BJ (cell line): ENCODE results near the gene LRCOL1. TPM values are rescaled to one million over a fixed set of nuclear protein-coding genes. Genes with fewer than 3 reads are reported as not detected.

Source experiments
- CTCF ChIA-PET: fragments of 350-600 bp; formaldehyde crosslinking; extraction: SDS; loops from one replicate; lab custom pipeline; 2021; ENCODE audit warnings: antibody characterized with exemption, inconsistent platforms; lab: Yijun Ruan, JAX
- POLR2A ChIA-PET: fragments of 300-600 bp; sonication (Branson Sonifier 250); formaldehyde crosslinking; extraction: SDS; loops from one replicate; lab custom pipeline; 2021; ENCODE audit warnings: antibody characterized with exemption; lab: Charles Lee
- DNase-seq: peaks from one replicate; pipeline ENCODE4 v3.0.0-alpha.2; 2011; ENCODE audit warnings: low read depth
- H3K27me3 ChIP-seq: 2 replicates; pipeline ENCODE4 v1.6.0; 2011; ENCODE audit warnings: low read length; ENCODE audit not compliant: control insufficient read depth, insufficient read depth
- H3K36me3 ChIP-seq: 2 replicates; pipeline ENCODE4 v1.5.1; 2011; ENCODE audit warnings: low read length; ENCODE audit not compliant: control insufficient read depth, insufficient read depth
- H3K4me3 ChIP-seq: 2 replicates; pipeline ENCODE4 v1.5.1; 2011; ENCODE audit warnings: low read depth, mild to moderate bottlenecking, control low read depth, low read length
- polyA plus RNA-seq: library from polyadenylated mRNA; depleted of rRNA; stranded (reverse); fragments of >200 nt; gene quantifications from 2 replicates; pipeline ENCODE4 v1.2.3, GENCODE V29; 2011
- TF ChIP-seq, protein P1 (sequence below): IDR thresholded peaks from 2 replicates; pipeline ENCODE4 v1.5.1; 2011; ENCODE audit warnings: low read depth, mild to moderate bottlenecking, control low read depth, inconsistent platforms, low read length, moderate library complexity; ENCODE audit not compliant: insufficient read depth

The LRCOL1 gene
- polyA plus RNA-seq, 1 experiment, result 0.15 TPM

DNA sequence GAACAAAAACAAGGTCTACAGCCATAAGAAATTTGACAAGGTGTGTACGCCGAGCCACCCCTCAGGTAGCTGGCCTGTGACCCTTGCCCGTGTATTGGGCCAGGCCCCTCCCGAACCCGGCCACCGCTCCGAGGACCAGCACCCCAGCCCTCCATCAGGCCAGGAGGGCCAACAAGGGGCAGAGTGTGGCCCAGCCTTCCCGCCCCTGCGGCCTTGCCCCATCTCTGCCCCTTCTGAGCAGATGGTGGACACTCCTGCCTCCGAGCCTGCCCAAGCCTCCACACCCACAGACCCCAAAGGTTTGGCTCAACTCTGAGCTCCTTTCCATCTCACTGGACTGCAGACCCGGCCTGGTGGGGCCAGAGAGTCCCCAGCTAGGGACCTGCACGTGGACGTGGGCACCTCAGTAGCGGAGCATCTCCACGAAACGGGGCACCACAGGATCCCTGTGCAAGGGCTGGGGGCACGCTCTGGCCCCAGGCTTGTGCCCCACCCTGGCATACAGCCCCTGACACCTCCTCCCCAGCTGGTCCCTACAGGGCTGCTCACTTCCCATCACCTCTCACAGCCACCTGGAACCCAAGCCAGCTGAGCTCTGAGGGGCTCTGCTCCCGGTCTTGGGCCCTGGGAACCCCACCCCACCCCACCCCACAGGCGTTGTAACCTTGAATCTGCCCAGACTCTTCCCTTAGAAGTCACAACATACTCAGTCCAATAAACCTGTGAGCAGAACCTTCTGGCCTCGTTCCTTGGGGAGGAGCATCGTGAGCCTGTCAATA lies 11.5 kb upstream of the LRCOL1 start:
- Histone ChIP-seq H3K4me3 (no peak overlapping the region), H3K36me3 (peaks cover 4% of the 10 kb centered on the region), H3K27me3 (peaks cover 12% of the 10 kb centered on the region)
- POLR2A ChIA-PET, result no interaction called here
- DNase-seq, result no peak
- TF ChIP-seq, protein P1, sequence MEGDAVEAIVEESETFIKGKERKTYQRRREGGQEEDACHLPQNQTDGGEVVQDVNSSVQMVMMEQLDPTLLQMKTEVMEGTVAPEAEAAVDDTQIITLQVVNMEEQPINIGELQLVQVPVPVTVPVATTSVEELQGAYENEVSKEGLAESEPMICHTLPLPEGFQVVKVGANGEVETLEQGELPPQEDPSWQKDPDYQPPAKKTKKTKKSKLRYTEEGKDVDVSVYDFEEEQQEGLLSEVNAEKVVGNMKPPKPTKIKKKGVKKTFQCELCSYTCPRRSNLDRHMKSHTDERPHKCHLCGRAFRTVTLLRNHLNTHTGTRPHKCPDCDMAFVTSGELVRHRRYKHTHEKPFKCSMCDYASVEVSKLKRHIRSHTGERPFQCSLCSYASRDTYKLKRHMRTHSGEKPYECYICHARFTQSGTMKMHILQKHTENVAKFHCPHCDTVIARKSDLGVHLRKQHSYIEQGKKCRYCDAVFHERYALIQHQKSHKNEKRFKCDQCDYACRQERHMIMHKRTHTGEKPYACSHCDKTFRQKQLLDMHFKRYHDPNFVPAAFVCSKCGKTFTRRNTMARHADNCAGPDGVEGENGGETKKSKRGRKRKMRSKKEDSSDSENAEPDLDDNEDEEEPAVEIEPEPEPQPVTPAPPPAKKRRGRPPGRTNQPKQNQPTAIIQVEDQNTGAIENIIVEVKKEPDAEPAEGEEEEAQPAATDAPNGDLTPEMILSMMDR, result no peak
- CTCF ChIA-PET, result interaction anchor here (1.1 to 4.1 kb wide), 5 partner anchors 8 to 207 kb away, joined by 3 to 27 read pairs (median 5); no protein-coding TSS in a partner anchor

DNA sequence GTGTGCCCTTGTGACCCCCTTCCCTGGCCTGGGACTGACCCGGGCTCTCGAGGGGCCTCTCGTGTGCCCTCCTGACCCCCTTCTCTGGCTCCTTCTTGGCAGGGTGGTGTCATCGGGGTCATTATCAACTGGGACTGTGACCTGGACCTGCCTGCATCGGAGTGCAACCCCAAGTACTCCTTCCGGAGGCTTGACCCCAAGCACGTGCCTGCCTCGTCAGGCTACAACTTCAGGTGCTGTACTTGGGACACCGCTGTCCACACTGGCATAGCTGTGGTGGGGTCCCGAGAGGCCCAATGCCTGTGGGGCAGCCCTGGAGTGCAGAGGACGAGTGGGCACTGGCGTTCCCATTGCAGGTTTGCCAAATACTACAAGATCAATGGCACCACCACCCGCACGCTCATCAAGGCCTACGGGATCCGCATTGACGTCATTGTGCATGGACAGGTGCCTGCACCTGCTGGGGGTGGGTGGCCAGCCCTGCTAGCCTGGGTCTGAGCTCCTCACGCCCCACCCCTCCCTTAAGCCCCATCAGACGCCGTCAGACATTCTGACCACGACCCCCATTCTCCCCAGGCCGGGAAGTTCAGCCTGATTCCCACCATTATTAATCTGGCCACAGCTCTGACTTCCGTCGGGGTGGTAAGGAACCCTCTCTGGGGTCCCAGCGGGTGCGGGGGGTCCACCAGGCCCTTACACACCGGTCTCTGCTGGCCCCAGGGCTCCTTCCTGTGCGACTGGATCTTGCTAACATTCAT lies 10.7 kb upstream of the LRCOL1 start:
- DNase-seq, result no peak
- TF ChIP-seq, protein P1, result no peak
- CTCF ChIA-PET, result interaction anchor here (0.9 to 4.1 kb wide), 4 partner anchors 7 to 206 kb away, joined by 3 to 27 read pairs (median 4); no protein-coding TSS in a partner anchor
- H3K27me3 ChIP-seq, result peaks cover 14% of the 10 kb centered on the region
- POLR2A ChIA-PET, result no interaction called here
- H3K4me3 ChIP-seq, result no peak overlapping the region
- peaks cover 4% of the 10 kb centered on the region for H3K36me3 ChIP-seq

- H3K27me3 ChIP-seq, result peaks cover 21% of the 10 kb centered on the region
- H3K4me3 ChIP-seq, result no peak overlapping the region
- peaks cover 1% of the 10 kb centered on the region; the same call in 1 of the 2 replicates for H3K36me3 ChIP-seq
- TF ChIP-seq, protein P1, result no peak
- no peak for DNase-seq
- CTCF ChIA-PET, result interaction anchor here (0.6 to 4.1 kb wide), 3 partner anchors 18 to 205 kb away, joined by 3 to 27 read pairs (median 3); no protein-coding TSS in a partner anchor
- POLR2A ChIA-PET, result no interaction called here
Observed at GRCh38 chr12:132620113-132620898, 9.9 kb upstream of the LRCOL1 start.

- Histone ChIP-seq H3K4me3 (no peak overlapping the region), H3K36me3 (0 out of 2 replicates have a peak, but pooled peaks cover 1% of the 10 kb centered on the region), H3K27me3 (peaks cover 23% of the 10 kb centered on the region)
- no peak for DNase-seq
- POLR2A ChIA-PET, result no interaction called here
- TF ChIP-seq, protein P1, result no peak
- CTCF ChIA-PET, result interaction anchor here (3.7 to 4.1 kb wide), 2 partner anchors 204 to 205 kb away, joined by 27 to 51 read pairs; no protein-coding TSS in a partner anchor
Observed at GRCh38 chr12:132619386-132620112, 9.2 kb upstream of the LRCOL1 start.
